Caco-2 (cell line): ENCODE data around the gene AKT2. TPM values are rescaled to one million over a fixed set of nuclear protein-coding genes. Genes with fewer than 3 reads are reported as not detected.

Experiments
- BruUV-seq: library from RNA; stranded (reverse); fragments of 400-500 nt; replicated peaks from 2 replicates; lab custom pipeline; 2021; lab: Mats Ljungman, UMichigan
- CTCF ChIA-PET: fragments of 300-600 bp; sonication (Branson Sonifier 250); formaldehyde crosslinking; loops from one replicate; lab custom pipeline; 2022; ENCODE audit warnings: antibody characterized with exemption; lab: Charles Lee
- POLR2A ChIA-PET: fragments of 300-600 bp; sonication (Branson Sonifier 250); formaldehyde crosslinking; loops from one replicate; lab custom pipeline; 2022; ENCODE audit warnings: antibody characterized with exemption; lab: Charles Lee
- DNase-seq, 2 experiments: peaks; one replicate each; pipeline versions ENCODE4 v3.0.0 to v3.0.0-alpha.2; 2020 to 2022
- H3K27me3 ChIP-seq: replicated peaks from 2 replicates; pipeline ENCODE4 v1.6.0; 2011; ENCODE audit warnings: low read length; ENCODE audit not compliant: control insufficient read depth, insufficient read depth
- H3K36me3 ChIP-seq: 2 replicates; pipeline ENCODE4 v1.5.1; 2011; ENCODE audit warnings: low read length; ENCODE audit not compliant: control insufficient read depth, insufficient read depth
- H3K4me1 ChIP-seq: fragments of 250-450 bp; sonication (Bioruptor Pico); 2 replicates; pipeline ENCODE4 v1.5.1; 2020; ENCODE audit warnings: mild to moderate bottlenecking
- H3K4me3 ChIP-seq: 2 replicates; pipeline ENCODE4 v1.5.1; 2011; ENCODE audit warnings: low read depth, mild to moderate bottlenecking, control low read depth, low read length
- H3K9me3 ChIP-seq: fragments of 250-450 bp; sonication (Bioruptor Pico); 2 replicates; pipeline ENCODE4 v1.5.1; 2020; ENCODE audit warnings: mild to moderate bottlenecking, moderate library complexity
- H3K27ac Mint-ChIP-seq: one replicate; pipeline ENCODE4 v1.8.0; 2022; ENCODE audit warnings: mixed read lengths; ENCODE audit not compliant: unreplicated experiment
- H3K27me3 Mint-ChIP-seq: one replicate; pipeline ENCODE4 v1.8.0; 2022; ENCODE audit warnings: mixed read lengths; ENCODE audit not compliant: insufficient read depth, unreplicated experiment
- H3K36me3 Mint-ChIP-seq: one replicate; pipeline ENCODE4 v1.8.0; 2022; ENCODE audit warnings: mild to moderate bottlenecking, mixed read lengths; ENCODE audit not compliant: insufficient read depth, unreplicated experiment
- H3K4me1 Mint-ChIP-seq: one replicate; pipeline ENCODE4 v1.8.0; 2022; ENCODE audit warnings: low read depth, mixed read lengths; ENCODE audit not compliant: unreplicated experiment
- H3K4me3 Mint-ChIP-seq: one replicate; pipeline ENCODE4 v1.8.0; 2022; ENCODE audit warnings: mild to moderate bottlenecking, moderate library complexity, mixed read lengths; ENCODE audit not compliant: unreplicated experiment
- H3K9me3 Mint-ChIP-seq: one replicate; pipeline ENCODE4 v1.8.0; 2022; ENCODE audit warnings: mixed read lengths; ENCODE audit not compliant: unreplicated experiment
- intact Hi-C: fragments of 100-400 bp; cut with micrococcal nuclease; formaldehyde crosslinking; loops from one replicate; pipeline ENCODE4 v1.10.0; 2022; ENCODE audit not compliant: unreplicated experiment
- total RNA-seq: library from RNA; stranded (reverse); gene quantifications from 2 replicates; pipeline ENCODE4 v1.2.3, GENCODE V29; 2022
- TF ChIP-seq, protein P1 (sequence below), 2 experiments: fragments of 200-600 bp in 1 of 2; IDR thresholded peaks; 1 replicate in 1 of 2; 2 replicates in 1 of 2; pipeline versions ENCODE4 v1.5.1 to v1.8.0; 2011 to 2022; ENCODE audit warnings: antibody characterized with exemption in 1 of 2, control low read depth in 1 of 2, inconsistent platforms in 1 of 2, low read depth in 1 of 2, low read length in 1 of 2, mild to moderate bottlenecking in 1 of 2, moderate library complexity in 1 of 2; ENCODE audit not compliant: insufficient read depth in 1 of 2, severe bottlenecking in 1 of 2, unreplicated experiment in 1 of 2

AKT2 gene
- total RNA-seq, 1 experiment from 2014 or later = 169 TPM

DNA sequence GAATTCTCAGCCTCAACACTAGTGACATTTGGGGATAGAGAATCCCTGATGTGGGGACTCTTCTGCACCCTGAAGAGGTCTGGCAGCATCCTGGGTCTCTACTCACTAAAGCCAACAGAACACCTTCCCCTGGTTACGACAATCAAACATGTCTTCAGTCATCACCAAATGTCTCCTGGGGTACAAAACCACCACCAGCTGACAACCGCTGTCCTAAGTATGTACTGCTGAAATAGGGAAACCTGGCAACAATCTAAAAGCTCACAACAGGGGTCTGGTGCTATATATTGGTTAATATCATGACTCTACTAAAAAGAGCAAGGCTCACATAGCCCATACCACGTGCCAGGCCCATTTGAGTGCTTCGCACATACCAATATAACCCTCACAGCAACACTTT is 13.4 kb downstream of the AKT2 start:
- H3K27me3 Mint-ChIP-seq = no peaks in the 10 kb centered on the region
- DNase-seq = no peak
- no peaks in the 10 kb centered on the region for H3K4me1 Mint-ChIP-seq
- peaks cover 26% of the 10 kb centered on the region for H3K36me3 Mint-ChIP-seq
- no peaks in the 10 kb centered on the region for H3K9me3 ChIP-seq
- H3K4me1 ChIP-seq = no peaks in the 10 kb centered on the region
- intact Hi-C loops = no loop called here
- H3K27ac Mint-ChIP-seq = no peak overlapping the region
- H3K36me3 ChIP-seq = peaks cover 1% of the 10 kb centered on the region; the same call in 1 of the 2 replicates
- BruUV-seq = no TSS peak
- ChIA-PET CTCF (no interaction called here), POLR2A (no interaction called here)
- H3K27me3 ChIP-seq = no peaks in the 10 kb centered on the region
- H3K4me3 ChIP-seq = no peak overlapping the region
- H3K9me3 Mint-ChIP-seq = no peaks in the 10 kb centered on the region
- no peak overlapping the region for H3K4me3 Mint-ChIP-seq
- TF ChIP-seq, protein P1, sequence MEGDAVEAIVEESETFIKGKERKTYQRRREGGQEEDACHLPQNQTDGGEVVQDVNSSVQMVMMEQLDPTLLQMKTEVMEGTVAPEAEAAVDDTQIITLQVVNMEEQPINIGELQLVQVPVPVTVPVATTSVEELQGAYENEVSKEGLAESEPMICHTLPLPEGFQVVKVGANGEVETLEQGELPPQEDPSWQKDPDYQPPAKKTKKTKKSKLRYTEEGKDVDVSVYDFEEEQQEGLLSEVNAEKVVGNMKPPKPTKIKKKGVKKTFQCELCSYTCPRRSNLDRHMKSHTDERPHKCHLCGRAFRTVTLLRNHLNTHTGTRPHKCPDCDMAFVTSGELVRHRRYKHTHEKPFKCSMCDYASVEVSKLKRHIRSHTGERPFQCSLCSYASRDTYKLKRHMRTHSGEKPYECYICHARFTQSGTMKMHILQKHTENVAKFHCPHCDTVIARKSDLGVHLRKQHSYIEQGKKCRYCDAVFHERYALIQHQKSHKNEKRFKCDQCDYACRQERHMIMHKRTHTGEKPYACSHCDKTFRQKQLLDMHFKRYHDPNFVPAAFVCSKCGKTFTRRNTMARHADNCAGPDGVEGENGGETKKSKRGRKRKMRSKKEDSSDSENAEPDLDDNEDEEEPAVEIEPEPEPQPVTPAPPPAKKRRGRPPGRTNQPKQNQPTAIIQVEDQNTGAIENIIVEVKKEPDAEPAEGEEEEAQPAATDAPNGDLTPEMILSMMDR (IDR thresholded peaks at IDR 0.05; ENCODE audit: insufficient read depth in 1 of 2, low read depth in 1 of 2, low read length in 1 of 2, severe bottlenecking in 1 of 2, unreplicated experiment in 1 of 2) = no peak

DNA sequence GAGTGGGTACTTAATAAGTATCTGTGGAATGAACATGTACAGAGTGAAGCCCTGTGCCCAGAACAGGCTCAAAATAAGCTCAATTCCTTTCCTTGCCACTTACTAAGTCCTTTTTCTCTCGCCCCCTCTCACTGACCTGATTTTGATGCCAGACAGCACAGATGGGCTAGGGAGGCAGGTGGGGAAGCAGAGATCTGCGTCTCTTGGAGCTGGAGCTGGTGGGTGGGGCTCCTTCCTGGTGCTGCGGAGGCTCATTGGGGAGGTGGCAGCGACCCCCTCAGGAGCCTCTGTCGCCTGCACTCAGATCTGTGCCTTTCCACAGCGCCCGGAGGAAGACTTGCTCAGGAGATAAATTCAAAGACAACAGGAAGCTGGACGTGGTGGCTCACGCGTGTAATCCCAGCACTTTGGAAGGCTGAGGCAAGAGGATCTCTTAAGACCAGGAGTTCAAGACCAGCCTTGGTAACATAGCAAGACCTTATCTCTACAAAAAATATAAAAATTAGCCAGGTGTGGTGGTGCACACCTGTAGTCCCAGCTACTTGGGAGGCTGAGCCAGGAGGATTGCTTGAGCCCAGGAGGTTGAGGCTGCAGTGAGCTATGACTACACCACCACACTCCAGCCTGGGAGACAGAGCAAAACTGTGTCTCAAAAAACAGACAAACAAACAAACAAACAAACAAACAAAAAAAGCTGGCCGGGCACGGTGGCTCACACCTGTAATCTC is 14.6 kb downstream of the AKT2 start:
- Mint-ChIP-seq H3K4me1 (no peaks in the 10 kb centered on the region), H3K9me3 (no peaks in the 10 kb centered on the region), H3K36me3 (peaks cover 31% of the 10 kb centered on the region), H3K27me3 (no peaks in the 10 kb centered on the region), H3K27ac (no peak overlapping the region), H3K4me3 (no peak overlapping the region)
- H3K4me1 ChIP-seq = no peaks in the 10 kb centered on the region
- intact Hi-C loops = no loop called here
- no peaks in the 10 kb centered on the region for H3K9me3 ChIP-seq
- TF ChIP-seq, protein P1 (IDR thresholded peaks at IDR 0.05; ENCODE audit: insufficient read depth in 1 of 2, low read depth in 1 of 2, low read length in 1 of 2, severe bottlenecking in 1 of 2, unreplicated experiment in 1 of 2) = no peak
- peaks cover 1% of the 10 kb centered on the region; the same call in 1 of the 2 replicates for H3K36me3 ChIP-seq
- H3K4me3 ChIP-seq = no peak overlapping the region
- POLR2A ChIA-PET = no interaction called here
- H3K27me3 ChIP-seq = no peaks in the 10 kb centered on the region
- CTCF ChIA-PET = interaction anchor here (0.5 to 0.9 kb wide), 4 partner anchors 18 to 478 kb away, joined by 3 to 5 read pairs (median 3); no protein-coding TSS in a partner anchor
- BruUV-seq = no TSS peak
- DNase-seq = no peak

DNA sequence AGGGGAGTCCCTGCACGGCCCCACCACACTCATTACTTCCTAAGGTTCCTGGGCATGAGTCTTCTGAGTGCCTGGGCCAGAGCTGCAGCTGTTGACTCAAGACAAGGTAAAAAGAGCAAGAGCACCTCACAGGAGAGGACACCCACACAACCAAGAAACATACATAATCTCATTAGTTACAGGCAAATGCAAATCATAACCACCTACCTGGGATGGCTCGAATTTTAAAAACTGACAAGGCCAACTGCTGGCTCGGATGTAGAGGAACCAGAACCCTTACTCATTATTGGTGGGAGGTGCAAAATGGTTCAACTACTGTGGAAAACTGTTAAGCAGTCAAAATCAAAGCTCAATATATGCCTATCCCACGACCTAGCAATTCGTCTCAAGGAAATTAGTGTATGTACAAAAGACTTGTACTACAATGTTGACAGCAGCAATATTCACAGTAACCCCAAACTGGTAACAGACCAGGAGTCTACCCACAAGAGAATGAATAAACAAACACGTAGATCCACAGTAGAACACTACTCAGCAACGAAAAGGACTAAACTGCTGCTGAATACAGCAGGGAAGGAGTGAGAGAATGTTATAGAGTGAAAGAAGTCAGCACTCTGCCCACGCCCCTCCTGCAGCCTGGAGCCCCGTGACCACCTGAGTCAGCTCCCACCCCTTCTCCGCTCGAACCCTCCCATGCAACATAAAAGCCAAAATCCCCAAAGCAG is 15.8 kb downstream of the AKT2 start:
- TF ChIP-seq, protein P1 (IDR thresholded peaks at IDR 0.05; ENCODE audit: insufficient read depth in 1 of 2, low read depth in 1 of 2, low read length in 1 of 2, severe bottlenecking in 1 of 2, unreplicated experiment in 1 of 2) = no peak
- H3K27me3 ChIP-seq = no peaks in the 10 kb centered on the region
- peaks cover 39% of the 10 kb centered on the region for H3K36me3 Mint-ChIP-seq
- no TSS peak for BruUV-seq
- no peak overlapping the region for H3K27ac Mint-ChIP-seq
- peaks cover 1% of the 10 kb centered on the region for H3K36me3 ChIP-seq
- no peaks in the 10 kb centered on the region for H3K9me3 Mint-ChIP-seq
- intact Hi-C loops = no loop called here
- H3K4me1 ChIP-seq = no peaks in the 10 kb centered on the region
- ChIA-PET POLR2A (no interaction called here), CTCF (interaction anchor here (0.5 to 0.9 kb wide), 2 partner anchors 76 to 477 kb away, joined by 3 to 5 read pairs; no protein-coding TSS in a partner anchor)
- H3K4me3 Mint-ChIP-seq = no peak overlapping the region
- no peak for DNase-seq
- H3K27me3 Mint-ChIP-seq = no peaks in the 10 kb centered on the region
- H3K4me3 ChIP-seq = no peak overlapping the region
- H3K4me1 Mint-ChIP-seq = no peaks in the 10 kb centered on the region
- no peaks in the 10 kb centered on the region for H3K9me3 ChIP-seq
